K562 (cell line): ENCODE results near the gene ANAPC5. TPM values are rescaled to one million over a fixed set of nuclear protein-coding genes. Genes with fewer than 3 reads are reported as not detected.

Experiments used
- GTF2F1 ChIP-seq: IDR thresholded peaks from 2 replicates; pipeline ENCODE4 v1.6.1; 2011; ENCODE audit warnings: low read depth, low read length, improper control_type of control experiment
- HNRNPK ChIP-seq: fragments of 200-400 bp; formaldehyde crosslinking; IDR thresholded peaks from one replicate; pipeline ENCODE4 v1.6.1; 2018; ENCODE audit warnings: mild to moderate bottlenecking, low read depth, low read length; ENCODE audit not compliant: poor library complexity, severe bottlenecking
- KDM2B ChIP-seq: fragments of 250-450 bp; sonication (Bioruptor Pico); IDR thresholded peaks from 2 replicates; pipeline ENCODE4 v1.8.0; 2021; ENCODE audit warnings: mild to moderate bottlenecking, moderate library complexity
- NFYB ChIP-seq: IDR thresholded peaks from 2 replicates; pipeline ENCODE4 v1.6.1; 2011; ENCODE audit warnings: mild to moderate bottlenecking, moderate library complexity; ENCODE audit not compliant: insufficient read length; ENCODE audit errors: extremely low read depth
- RFX1 ChIP-seq: fragments of 450-650 bp; IDR thresholded peaks from 2 replicates; pipeline ENCODE4 v1.6.1; 2016; ENCODE audit warnings: mild to moderate bottlenecking, moderate library complexity
- YBX1 ChIP-seq: fragments of 450-650 bp; IDR thresholded peaks from 2 replicates; pipeline ENCODE4 v1.7.1; 2016; ENCODE audit warnings: mild to moderate bottlenecking
- ZNF778 ChIP-seq: fragments of 450-650 bp; formaldehyde crosslinking; IDR thresholded peaks from 2 replicates; pipeline ENCODE4 v1.4.0; 2020; ENCODE audit warnings: mild to moderate bottlenecking, moderate library complexity
- polyA plus RNA-seq, 8 experiments: library from polyadenylated mRNA; depleted of rRNA in 4 of 8; stranded (reverse) in 5 of 8; unstranded in 3 of 8; fragments of >200 nt; fragmentation: Nextera tagmentation in 2 of 8; fragmentation: Illumina TruSeq in 1 of 8; extraction: Ambion mirVana in 2 of 8; extraction: Trizol in 1 of 8; gene quantifications; 2 replicates each; pipeline versions ENCODE4 v1.2.1 to v1.2.3, GENCODE V29; 2011 to 2014; ENCODE audit warnings: inconsistent platforms in 1 of 8, missing spikeins in 1 of 8
- total RNA-seq, 7 experiments: library from RNA; depleted of rRNA in 6 of 7; stranded (reverse); fragments of >200 nt in 6 of 7; fragmentation: Illumina TruSeq in 2 of 7; extraction: Trizol in 2 of 7; gene quantifications; 2 replicates each; pipeline versions ENCODE4 v1.2.1 to v1.2.3, GENCODE V29; 2011 to 2021; ENCODE audit warnings: low replicate concordance in 1 of 7
- TF ChIP-seq, protein P1 (sequence below): fragments of 200-600 bp; sonication (generic); IDR thresholded peaks from one replicate; pipeline ENCODE4 v1.6.1; 2012; ENCODE audit warnings: mild to moderate bottlenecking, low read depth, low read length, inconsistent platforms
- TF ChIP-seq, protein P2 (sequence below): fragments of 250-450 bp; sonication (Bioruptor Pico); IDR thresholded peaks from 2 replicates; pipeline ENCODE4 v1.8.0; 2022; ENCODE audit warnings: moderate library complexity, mild to moderate bottlenecking, inconsistent platforms
- TF ChIP-seq, protein P3 (sequence below): fragments of 250-450 bp; sonication (Bioruptor Pico); IDR thresholded peaks from 2 replicates; pipeline ENCODE4 v1.4.0; 2020; ENCODE audit warnings: mild to moderate bottlenecking
- TF ChIP-seq, protein P4 (sequence below): fragments of 450-650 bp; IDR thresholded peaks from 2 replicates; pipeline ENCODE4 v1.6.1; 2017; ENCODE audit warnings: mild to moderate bottlenecking, moderate library complexity

ANAPC5 gene
- total and polyA plus RNA-seq, 9 of the 15 experiments (the other 6 are each of a cell fraction or from before 2014, with no cell fraction given), result 136 to 315 (median 197) TPM

GRCh38 chr12:121330195-121330594 lies 22.0 kb downstream of the ANAPC5 start (continued):
- TF ChIP-seq, protein P1, sequence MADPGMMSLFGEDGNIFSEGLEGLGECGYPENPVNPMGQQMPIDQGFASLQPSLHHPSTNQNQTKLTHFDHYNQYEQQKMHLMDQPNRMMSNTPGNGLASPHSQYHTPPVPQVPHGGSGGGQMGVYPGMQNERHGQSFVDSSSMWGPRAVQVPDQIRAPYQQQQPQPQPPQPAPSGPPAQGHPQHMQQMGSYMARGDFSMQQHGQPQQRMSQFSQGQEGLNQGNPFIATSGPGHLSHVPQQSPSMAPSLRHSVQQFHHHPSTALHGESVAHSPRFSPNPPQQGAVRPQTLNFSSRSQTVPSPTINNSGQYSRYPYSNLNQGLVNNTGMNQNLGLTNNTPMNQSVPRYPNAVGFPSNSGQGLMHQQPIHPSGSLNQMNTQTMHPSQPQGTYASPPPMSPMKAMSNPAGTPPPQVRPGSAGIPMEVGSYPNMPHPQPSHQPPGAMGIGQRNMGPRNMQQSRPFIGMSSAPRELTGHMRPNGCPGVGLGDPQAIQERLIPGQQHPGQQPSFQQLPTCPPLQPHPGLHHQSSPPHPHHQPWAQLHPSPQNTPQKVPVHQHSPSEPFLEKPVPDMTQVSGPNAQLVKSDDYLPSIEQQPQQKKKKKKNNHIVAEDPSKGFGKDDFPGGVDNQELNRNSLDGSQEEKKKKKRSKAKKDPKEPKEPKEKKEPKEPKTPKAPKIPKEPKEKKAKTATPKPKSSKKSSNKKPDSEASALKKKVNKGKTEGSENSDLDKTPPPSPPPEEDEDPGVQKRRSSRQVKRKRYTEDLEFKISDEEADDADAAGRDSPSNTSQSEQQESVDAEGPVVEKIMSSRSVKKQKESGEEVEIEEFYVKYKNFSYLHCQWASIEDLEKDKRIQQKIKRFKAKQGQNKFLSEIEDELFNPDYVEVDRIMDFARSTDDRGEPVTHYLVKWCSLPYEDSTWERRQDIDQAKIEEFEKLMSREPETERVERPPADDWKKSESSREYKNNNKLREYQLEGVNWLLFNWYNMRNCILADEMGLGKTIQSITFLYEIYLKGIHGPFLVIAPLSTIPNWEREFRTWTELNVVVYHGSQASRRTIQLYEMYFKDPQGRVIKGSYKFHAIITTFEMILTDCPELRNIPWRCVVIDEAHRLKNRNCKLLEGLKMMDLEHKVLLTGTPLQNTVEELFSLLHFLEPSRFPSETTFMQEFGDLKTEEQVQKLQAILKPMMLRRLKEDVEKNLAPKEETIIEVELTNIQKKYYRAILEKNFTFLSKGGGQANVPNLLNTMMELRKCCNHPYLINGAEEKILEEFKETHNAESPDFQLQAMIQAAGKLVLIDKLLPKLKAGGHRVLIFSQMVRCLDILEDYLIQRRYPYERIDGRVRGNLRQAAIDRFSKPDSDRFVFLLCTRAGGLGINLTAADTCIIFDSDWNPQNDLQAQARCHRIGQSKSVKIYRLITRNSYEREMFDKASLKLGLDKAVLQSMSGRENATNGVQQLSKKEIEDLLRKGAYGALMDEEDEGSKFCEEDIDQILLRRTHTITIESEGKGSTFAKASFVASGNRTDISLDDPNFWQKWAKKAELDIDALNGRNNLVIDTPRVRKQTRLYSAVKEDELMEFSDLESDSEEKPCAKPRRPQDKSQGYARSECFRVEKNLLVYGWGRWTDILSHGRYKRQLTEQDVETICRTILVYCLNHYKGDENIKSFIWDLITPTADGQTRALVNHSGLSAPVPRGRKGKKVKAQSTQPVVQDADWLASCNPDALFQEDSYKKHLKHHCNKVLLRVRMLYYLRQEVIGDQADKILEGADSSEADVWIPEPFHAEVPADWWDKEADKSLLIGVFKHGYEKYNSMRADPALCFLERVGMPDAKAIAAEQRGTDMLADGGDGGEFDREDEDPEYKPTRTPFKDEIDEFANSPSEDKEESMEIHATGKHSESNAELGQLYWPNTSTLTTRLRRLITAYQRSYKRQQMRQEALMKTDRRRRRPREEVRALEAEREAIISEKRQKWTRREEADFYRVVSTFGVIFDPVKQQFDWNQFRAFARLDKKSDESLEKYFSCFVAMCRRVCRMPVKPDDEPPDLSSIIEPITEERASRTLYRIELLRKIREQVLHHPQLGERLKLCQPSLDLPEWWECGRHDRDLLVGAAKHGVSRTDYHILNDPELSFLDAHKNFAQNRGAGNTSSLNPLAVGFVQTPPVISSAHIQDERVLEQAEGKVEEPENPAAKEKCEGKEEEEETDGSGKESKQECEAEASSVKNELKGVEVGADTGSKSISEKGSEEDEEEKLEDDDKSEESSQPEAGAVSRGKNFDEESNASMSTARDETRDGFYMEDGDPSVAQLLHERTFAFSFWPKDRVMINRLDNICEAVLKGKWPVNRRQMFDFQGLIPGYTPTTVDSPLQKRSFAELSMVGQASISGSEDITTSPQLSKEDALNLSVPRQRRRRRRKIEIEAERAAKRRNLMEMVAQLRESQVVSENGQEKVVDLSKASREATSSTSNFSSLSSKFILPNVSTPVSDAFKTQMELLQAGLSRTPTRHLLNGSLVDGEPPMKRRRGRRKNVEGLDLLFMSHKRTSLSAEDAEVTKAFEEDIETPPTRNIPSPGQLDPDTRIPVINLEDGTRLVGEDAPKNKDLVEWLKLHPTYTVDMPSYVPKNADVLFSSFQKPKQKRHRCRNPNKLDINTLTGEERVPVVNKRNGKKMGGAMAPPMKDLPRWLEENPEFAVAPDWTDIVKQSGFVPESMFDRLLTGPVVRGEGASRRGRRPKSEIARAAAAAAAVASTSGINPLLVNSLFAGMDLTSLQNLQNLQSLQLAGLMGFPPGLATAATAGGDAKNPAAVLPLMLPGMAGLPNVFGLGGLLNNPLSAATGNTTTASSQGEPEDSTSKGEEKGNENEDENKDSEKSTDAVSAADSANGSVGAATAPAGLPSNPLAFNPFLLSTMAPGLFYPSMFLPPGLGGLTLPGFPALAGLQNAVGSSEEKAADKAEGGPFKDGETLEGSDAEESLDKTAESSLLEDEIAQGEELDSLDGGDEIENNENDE, result no peak
- TF ChIP-seq NFYB (no peak), YBX1 (no peak), KDM2B (CRISPR knock-in tag) (no peak), ZNF778 (CRISPR knock-in tag) (no peak), HNRNPK (no peak), GTF2F1 (no peak), RFX1 (no peak)
- TF ChIP-seq, protein P2, sequence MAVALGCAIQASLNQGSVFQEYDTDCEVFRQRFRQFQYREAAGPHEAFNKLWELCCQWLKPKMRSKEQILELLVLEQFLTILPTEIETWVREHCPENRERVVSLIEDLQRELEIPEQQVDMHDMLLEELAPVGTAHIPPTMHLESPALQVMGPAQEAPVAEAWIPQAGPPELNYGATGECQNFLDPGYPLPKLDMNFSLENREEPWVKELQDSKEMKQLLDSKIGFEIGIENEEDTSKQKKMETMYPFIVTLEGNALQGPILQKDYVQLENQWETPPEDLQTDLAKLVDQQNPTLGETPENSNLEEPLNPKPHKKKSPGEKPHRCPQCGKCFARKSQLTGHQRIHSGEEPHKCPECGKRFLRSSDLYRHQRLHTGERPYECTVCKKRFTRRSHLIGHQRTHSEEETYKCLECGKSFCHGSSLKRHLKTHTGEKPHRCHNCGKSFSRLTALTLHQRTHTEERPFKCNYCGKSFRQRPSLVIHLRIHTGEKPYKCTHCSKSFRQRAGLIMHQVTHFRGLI, result no peak
- TF ChIP-seq, protein P3, sequence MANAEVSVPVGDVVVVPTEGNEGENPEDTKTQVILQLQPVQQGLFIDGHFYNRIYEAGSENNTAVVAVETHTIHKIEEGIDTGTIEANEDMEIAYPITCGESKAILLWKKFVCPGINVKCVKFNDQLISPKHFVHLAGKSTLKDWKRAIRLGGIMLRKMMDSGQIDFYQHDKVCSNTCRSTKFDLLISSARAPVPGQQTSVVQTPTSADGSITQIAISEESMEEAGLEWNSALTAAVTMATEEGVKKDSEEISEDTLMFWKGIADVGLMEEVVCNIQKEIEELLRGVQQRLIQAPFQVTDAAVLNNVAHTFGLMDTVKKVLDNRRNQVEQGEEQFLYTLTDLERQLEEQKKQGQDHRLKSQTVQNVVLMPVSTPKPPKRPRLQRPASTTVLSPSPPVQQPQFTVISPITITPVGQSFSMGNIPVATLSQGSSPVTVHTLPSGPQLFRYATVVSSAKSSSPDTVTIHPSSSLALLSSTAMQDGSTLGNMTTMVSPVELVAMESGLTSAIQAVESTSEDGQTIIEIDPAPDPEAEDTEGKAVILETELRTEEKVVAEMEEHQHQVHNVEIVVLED (CRISPR knock-in tag), result no peak
- TF ChIP-seq, protein P4, sequence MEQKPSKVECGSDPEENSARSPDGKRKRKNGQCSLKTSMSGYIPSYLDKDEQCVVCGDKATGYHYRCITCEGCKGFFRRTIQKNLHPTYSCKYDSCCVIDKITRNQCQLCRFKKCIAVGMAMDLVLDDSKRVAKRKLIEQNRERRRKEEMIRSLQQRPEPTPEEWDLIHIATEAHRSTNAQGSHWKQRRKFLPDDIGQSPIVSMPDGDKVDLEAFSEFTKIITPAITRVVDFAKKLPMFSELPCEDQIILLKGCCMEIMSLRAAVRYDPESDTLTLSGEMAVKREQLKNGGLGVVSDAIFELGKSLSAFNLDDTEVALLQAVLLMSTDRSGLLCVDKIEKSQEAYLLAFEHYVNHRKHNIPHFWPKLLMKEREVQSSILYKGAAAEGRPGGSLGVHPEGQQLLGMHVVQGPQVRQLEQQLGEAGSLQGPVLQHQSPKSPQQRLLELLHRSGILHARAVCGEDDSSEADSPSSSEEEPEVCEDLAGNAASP, result no peak
